GM21526 (cell line): ENCODE data around the gene ZBED5.
"Not testable (repeated sequence)": the region's sequence is repeated elsewhere in the genome, so short reads cannot be mapped to it uniquely, and the experiment has no call there.

Experiments
- ATAC-seq: cut with Tn5 transposase; IDR thresholded peaks from one replicate; pipeline ENCODE4 v1.9.1; 2021; ENCODE audit warnings: moderate library complexity; ENCODE audit not compliant: unreplicated experiment, low FRiP score

Gene ZBED5

DNA sequence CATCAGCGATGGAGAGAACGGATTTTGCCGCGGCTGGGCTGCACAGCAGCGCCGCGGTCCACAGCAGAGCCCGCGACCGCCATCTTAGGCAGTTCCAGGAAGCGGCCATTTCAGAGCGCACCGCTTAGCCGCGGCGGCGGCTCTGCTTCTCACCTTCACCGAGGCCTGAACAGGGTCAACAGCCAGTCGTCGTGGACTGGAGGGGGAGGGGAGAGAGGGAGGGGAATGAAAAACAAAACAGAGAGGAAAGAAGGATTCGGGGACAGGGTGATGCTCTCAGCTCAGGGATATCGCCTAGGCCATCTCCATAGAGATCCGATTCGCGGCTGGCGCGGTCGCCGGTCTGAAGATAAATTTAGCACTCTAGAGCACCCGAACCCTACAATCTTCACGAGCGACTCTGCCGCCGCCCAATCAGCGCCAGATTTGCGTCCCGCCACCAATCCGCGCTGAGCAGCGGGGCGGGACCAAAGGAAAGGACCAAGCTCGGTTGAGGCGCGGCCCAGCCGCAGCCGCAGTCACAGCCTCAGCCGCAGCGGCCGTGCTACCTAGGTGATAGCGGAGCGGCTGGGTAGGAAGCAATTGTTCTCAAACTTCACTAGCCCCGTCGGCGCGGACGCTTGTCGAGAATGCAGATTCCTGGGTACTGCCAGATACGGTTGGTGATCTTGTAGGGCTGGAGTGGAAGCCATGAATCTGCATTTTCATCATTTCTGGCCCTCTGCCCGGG lies at the start of gene ZBED5:
TSS of gene ZBED5 (minus strand) at position 345 of the 730 bp plus-strand sequence. CDS start 3,108 bp downstream, outside the sequence.
- peak; percentile 93 for ATAC-seq

DNA sequence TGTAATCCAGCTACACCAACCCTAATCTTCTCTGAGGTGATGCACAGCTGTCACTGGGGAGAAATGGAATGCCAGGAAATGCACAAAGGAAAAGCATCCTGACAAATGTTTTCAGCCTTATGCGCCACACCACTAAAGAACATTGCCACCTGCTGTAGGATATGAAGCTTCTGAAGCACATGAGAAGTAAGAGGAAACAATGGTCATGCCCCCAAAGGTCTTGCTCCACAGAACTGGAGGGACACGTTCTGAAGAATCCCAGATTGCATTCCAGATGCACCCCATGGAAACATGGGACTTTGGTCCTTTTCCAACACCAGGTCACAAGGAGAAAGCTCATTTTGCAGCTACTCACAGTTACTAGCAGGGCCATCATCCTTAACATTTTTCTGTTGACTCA lies 48.7 kb upstream of the ZBED5 start:
- no peak for ATAC-seq

DNA sequence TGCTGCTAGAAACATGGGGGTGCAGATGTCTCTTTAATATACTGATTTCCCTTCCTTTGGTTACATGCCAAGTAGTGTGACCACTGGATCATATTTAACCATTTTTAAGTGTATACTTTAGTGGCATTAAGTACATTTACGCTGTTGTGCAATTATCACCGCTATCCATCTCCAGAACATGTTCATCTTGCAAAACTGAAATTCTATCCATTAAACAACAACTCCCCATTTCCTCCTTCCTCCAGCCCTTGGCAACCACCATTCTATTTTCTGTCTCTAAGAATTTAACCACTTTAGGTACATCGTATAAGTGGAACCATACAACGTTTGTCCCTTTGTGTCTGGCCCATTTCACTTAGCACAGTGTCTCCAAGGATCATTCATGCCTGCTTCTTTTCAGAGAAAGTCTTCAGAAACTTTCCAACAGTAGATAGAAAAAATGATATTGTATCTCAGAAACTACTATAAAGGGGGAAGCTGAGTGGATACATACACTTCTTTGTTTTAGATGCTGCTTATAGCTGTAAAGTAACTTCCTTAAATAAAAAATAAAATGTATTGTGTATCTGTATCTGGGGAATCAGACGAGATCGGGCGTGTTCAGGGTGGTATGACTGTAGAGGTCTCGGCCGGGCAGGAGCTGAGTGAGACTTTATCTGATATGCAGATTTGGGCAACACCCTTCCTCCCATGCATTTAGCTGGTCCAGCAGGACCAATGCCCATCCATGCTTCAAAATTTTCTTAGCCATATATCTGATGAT lies 44.6 kb upstream of the ZBED5 start:
- no peak for ATAC-seq

DNA sequence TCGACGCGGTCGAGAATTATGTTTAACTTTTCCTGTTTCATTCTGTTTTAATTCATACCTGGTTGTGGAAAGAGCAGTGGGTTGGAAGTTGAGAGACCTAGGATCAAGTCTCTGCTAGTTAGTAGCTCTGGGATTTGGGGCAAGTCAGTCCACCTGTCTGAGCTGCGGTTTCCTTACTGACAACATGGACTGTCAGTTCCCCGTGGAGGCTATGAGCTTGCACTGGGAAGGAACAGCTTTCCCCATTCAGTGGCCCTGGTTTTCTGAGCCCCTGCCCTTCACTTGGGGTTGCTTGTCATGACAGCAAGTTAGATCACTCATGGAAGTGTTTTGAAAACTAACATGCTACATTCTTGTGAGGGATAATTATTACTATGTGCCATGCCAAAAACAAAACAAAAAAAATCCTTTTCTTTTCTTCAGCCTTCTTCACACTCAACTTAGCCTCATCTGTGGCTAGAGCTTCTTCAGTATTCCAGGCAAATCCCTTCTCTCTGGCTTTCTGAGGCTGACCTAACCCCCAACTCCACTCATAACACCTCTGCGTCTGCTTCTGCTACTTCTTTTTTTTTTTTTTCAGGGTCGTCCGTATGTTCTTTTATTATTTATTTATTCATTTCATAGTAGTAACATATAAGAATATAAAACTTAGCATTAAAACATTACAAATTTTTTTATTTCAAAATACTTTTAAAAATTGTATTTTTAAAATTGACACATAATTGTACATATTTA lies 43.0 kb upstream of the ZBED5 start:
- ATAC-seq = no peak

DNA sequence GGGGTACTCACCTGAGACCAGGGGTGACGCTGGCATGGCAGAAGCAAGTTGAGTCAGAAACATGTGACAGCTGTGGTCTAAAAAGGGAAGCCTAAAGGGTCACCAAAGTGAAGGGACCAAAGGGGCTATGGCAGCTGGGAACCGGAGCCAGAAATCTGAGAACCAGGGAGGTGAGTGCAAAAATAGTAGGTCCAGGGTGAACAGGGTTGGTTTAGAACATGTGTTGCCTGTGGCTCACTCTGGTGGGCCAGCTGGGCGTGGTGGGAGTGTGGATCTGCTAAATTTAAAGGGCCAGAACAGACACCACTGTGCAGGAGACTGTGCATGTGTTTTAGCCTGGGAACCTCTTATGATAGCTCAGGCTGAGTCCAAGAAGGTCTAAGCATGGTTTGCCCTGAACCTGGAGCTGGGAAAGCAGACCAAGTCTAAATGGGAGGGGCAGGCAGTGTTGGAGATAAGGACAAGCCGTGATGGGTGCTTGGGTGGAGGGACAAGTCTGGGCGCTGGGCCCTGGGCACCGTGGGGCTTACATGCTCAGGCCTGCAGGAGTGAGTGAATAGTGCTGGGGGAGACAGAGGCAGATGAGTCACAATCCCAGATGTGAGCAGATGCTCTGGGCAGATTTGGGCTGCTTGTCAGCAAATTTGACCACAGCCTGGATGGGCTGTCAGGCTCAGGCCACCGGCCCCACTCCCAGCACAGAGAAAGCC lies 41.4 kb upstream of the ZBED5 start:
- no peak for ATAC-seq

DNA sequence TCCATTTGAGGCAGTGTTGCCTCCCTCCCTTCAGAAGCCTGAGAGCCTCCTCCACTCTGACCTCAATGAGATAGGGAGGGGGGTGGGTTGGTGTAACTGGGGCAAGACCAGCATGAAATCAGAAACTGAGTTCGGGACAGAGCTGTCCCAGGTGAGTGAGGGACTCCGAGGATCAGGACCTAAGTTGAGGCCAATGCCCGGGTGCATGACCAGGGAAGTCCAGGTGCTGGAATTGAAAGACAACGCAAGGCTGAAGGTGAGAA lies 40.8 kb upstream of the ZBED5 start:
- ATAC-seq = no peak

DNA sequence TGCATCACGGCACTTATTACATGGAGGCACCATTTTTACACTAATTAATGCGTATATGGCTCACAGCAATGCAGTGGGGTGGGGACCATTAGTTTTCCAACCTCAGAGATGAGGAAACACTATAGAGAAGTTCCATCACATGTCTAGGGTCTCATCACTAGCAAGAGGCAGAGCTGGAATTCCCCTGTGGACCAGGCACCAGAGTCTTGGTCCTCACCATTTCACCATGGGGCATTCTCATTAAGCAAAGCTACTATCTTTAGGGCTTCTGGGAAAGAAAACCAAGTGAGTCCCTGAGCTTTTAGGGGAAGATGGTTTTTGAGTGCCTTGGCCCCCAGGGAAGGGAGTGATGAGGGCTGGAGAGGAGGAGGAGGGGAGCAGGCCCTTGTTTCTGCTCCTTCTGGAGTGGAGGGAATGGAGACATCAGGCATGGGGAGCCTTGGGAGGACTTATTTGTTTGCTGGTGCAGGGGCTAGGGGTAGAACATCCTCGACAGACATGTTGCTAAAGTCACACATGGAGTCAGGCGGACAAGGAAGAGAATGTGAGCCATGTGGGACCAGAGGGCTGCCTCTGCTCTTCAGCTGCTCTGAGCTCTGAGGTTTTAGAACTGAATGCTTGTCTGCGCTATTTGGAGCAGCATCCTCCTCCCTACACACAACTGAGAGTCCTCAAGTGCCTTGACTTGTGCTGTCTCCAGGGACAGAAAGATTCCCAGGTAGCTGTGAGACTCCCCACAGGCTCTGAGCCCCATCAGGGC lies 40.3 kb upstream of the ZBED5 start:
- no peak for ATAC-seq

DNA sequence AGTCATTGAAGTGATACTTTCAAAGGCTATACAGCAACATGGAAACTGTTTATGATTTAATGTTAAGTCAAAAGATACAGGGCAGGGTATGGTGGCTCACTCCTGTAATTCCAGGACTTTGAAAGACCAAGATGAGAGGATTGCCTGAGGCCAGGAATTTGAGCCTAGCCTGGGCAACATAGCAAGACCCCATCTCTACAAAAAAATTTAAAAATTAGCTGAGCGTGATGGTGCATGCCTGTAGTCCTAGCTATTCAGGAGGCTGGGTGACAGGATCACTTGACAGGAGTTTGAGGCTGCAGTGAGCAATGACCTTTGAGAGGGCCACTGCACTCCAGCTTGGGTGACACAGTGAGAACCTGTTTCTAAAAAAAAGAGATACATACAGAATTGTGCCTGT lies 39.3 kb upstream of the ZBED5 start:
- no peak for ATAC-seq

DNA sequence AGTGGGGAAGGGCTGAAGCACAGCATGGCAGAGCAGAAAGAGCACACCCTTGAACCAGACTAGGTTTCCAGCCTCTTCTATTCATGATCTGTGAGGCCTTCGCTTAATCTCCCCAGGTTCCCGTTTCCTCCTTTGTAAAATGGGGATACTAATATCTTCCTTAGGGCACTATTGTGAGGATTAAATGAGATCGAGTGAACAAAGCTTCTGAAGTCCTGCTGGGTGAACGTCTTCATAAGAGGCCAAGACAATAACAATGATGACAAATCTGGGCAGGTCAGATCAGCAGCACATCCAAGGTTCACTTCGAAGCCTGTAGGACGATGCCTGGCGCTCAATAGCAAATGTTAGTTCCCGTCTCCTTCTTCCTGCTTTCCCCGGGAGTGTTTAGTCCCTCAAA lies 38.6 kb upstream of the ZBED5 start:
- no peak for ATAC-seq

DNA sequence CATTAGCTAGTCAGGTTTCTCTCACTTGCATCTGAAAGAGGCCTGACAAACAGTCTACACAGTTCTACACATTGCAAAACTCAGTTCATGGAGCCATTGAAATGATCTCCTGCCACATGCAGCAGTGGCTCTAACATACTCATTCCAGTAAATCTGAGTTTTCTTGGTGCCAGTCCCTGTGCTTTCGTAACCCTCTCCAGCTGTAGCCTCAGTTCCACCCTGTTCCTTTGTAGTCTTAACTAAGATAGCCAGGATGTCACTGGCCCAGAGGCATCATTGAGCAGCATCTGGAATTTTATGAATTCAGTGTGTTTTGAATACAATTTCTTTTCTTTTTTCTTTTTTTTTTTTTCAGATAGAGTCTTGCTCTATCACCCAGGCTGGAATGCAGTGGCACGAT lies 37.4 kb upstream of the ZBED5 start:
- ATAC-seq = no peak

DNA sequence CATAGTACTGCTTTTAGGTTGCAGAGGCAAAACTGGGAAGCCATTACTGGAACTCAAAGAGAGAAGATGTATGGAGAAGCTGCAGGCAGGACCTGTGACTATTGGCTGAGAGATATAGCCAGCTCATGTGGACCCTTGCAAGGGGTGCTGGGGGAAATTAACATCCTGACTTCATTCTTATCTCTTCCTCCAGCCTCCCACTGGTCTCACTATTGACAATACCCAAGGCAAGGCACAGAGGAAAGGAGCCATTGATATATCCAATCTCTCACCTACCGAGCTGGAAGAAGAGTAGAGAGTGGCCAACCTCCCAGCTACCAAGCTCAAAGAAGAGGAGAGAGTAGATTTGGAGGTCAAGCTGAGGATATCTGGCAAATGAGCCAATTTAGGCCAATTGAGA lies 36.8 kb upstream of the ZBED5 start:
- no peak for ATAC-seq

DNA sequence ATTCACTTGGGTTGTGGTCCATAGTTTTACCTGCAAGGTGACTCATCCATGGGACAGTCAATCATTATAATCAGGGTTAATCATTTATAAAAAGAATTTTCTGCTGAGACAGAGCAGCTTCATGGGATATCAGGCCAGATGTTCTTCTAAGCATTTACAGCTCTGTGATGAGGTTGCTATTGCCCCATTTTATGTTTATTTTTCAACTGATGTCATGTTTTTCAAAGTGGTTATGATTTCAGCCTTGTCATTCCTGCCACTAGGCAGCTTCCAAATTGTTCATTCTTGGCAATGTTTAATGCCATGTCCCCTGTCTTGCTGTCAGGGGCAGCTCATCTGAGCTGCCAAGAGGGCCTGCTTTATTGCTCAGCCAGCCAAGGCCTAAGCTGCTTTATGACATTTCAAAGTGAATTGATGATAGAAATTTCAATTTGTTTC lies 35.9 kb upstream of the ZBED5 start:
- ATAC-seq = no peak

DNA sequence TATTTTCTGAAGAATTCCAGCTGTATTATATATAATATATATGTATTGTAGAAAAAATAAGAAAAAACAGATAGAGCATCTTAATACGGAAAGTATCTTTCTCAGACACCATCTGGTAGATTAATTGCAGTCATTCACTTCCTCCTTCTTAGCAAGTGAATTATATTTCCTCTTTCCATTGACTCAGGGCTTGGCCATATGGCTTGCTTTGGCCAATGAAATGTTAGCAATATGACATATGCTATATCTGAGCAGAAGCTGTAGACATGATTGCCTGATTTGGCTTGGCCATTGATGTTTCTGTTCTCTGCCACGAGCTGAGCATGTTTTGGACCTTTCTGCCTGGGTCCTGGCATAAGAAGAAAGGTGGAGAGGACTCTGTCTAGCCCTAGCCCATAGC lies 34.4 kb upstream of the ZBED5 start:
- ATAC-seq = no peak

DNA sequence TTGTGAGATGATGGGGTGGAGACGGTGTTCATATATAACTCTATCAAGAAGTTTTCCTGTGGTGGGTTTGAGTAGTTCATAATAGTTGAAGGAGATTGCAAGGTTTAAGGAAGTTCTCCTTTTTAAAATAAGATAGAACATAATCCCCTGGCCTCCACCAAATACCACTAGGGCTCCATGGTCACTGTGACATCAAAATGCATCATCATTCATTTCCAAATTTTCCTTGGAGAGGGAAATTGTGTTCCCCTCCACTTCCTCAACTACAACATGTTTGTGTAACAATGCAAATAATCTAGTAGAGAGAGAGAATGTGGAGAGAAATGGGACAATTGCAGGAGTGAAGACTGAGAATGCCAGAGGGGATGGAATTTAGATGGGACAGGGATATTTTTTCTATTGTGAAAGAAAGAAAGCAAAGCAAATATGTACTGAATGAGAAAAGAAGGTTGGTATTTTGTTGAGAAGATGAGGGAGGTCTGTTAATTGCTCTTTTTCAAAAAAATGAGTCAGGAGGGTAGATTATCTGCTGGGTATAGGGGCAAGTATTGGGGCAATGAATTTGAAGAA lies 33.4 kb upstream of the ZBED5 start:
- ATAC-seq = no peak

DNA sequence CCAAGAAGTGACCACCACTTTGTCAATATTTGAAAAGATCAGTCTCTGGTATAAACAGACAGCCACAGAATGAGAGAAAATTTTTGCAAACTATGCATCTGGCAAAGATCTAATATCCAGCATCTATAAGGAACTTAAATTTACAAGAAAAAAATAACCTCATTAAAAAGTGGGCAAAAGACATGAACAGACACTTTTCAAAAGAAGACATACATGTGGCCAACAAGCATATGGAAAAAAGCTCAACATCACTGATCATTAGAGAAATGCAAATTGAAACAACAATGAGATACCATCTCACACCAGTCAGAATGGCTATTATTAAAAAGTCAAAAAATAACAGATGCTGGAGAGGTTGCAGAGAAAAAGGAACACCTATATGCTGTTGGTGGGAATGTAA lies 32.2 kb upstream of the ZBED5 start:
- ATAC-seq = not testable (repeated sequence)

DNA sequence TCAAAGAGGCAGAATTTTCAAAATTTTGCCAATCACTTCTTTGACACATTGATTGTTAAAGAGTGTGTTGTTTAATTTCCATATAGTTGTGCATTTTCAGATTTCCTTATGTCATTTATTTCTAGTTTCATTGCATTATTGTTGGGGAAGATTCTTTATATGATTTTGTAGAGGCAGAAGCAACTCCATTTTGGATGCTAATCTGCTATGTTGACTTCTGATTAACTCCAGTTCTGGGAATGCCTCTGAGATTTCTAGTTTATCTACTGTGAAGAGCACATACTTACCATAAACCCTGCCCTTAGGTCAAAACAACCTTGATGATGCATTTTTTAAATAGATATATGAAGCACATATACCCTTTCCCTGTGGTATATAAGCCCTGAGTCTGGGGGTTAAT lies 29.5 kb upstream of the ZBED5 start:
- no peak for ATAC-seq

DNA sequence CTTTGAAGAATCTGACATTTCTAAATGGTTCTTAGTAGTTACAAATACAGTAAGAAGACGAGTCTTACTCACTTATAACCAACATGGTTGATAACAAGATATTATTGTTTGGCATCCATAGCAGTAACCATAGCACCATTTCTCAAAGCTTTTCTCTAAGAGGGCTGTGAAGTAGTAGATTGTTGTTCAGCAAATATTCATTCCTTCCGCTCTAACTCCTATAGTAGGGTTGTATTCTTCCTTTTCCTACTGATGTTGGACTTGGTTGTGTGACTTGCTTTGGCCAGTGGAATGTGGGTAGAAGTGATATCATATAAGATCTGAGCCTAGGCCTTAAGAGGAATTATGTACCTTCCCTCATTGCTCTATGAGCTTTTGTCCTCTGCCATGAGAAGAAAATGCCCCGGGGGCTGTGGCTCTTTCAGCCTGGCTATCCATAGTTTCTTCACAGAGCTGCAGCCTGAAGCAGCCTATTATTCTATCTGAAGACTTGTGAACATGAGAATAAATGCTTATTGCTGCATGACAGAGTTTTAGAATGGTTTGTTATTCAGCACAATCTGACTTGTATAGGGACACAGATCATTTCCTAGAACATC lies 28.9 kb upstream of the ZBED5 start:
- no peak for ATAC-seq

DNA sequence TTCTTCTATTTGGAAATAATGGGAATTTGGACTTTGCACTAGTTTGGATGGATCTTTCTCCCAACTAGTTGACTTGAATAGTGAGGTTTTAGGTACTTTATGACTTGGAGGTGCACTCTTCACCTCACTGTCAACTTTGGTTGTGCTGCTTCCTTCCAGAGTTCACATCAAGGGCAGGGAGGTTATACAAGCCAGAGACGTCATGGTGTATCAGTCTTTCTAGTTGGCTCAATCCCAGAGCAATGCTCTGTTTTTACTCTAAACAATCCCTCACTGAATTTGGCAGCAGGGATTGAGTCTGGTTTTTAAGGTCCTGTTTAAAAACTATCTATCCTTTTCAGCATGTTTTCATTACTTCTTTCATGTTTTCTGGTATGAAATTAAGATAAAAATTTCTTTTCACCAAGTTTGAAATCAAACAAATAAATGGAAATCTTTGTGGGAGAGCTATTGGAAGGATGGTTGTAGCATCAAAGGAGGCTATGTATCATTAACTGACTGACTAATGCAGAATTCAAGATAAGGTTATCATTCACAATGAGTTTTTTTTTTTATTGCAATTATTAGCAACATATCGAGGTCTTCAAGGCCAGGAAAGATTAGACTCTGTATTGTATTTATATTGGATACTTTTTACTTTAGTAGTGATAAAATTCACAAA lies 28.0 kb upstream of the ZBED5 start:
- no peak for ATAC-seq

DNA sequence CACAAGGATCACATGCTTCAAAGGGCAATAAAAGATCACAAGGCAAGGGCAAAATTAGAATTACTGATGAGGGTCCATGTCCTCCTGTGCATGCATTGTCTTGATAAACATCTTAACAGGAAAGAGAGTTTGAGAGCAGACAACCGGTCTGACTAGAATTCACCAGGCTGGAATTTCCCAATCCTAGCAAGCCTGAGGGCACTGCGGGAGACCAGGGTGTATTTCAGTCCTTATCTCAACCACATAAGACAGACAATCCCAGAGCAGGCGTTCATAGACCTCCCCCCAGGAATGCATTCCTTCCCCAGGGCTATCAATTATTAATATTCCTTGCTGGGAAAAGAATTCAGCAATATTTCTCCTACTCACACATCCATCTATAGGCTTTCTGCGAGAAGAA lies 26.4 kb upstream of the ZBED5 start:
- not testable (repeated sequence) for ATAC-seq
